ENCODE data around the gene PXMP2.
"Not testable (repeated sequence)": the region's sequence is repeated elsewhere in the genome, so short reads cannot be mapped to it uniquely, and the experiment has no call there.

Gene PXMP2

GRCh38 chr12:132724506-132725241 is 37.3 kb downstream of the PXMP2 start:
- DNase-seq, result no peak

- no peak for DNase-seq
Measured at GRCh38 chr12:132726386-132726785, 39.0 kb downstream of the PXMP2 start.

- no peak for DNase-seq
Measured at GRCh38 chr12:132727091-132727794, 39.9 kb downstream of the PXMP2 start.

- DNase-seq, result no peak
Measured at GRCh38 chr12:132728502-132728901, 41.1 kb downstream of the PXMP2 start.

- DNase-seq, result no peak
Measured at GRCh38 chr12:132729541-132730320, 42.3 kb downstream of the PXMP2 start.

- no peak for DNase-seq
Measured at GRCh38 chr12:132730353-132730752, 43.0 kb downstream of the PXMP2 start.

- DNase-seq, result no peak
Measured at GRCh38 chr12:132731574-132731973, 44.2 kb downstream of the PXMP2 start.

GRCh38 chr12:132734206-132734605 is 46.8 kb downstream of the PXMP2 start:
- no peak for DNase-seq

GRCh38 chr12:132735496-132735895 is 48.1 kb downstream of the PXMP2 start:
- no peak for DNase-seq

GRCh38 chr12:132736378-132736777 is 49.0 kb downstream of the PXMP2 start:
- DNase-seq, result no peak

- no peak for DNase-seq
Measured at GRCh38 chr12:132736913-132737312, 49.5 kb downstream of the PXMP2 start.

- no peak for DNase-seq
Measured at GRCh38 chr12:132739600-132740312, 52.4 kb downstream of the PXMP2 start.

- no peak for DNase-seq
Measured at GRCh38 chr12:132740313-132740646, 52.9 kb downstream of the PXMP2 start.

- no peak for DNase-seq
Measured at GRCh38 chr12:132740652-132741051, 53.3 kb downstream of the PXMP2 start.

- no peak for DNase-seq
Measured at GRCh38 chr12:132741620-132742019, 54.2 kb downstream of the PXMP2 start.

- DNase-seq, result no peak
Measured at GRCh38 chr12:132743831-132744230, 56.4 kb downstream of the PXMP2 start.

GRCh38 chr12:132746613-132747012 is 59.2 kb downstream of the PXMP2 start:
- DNase-seq, result no peak

GRCh38 chr12:132747395-132747794 is 60.0 kb downstream of the PXMP2 start:
- no peak for DNase-seq

GRCh38 chr12:132747896-132748295 is 60.5 kb downstream of the PXMP2 start:
- DNase-seq, result no peak

- no peak for DNase-seq
Measured at GRCh38 chr12:132748319-132748718, 60.9 kb downstream of the PXMP2 start.

GRCh38 chr12:132753670-132754069 is 66.3 kb downstream of the PXMP2 start:
- DNase-seq, result not testable (repeated sequence)

- DNase-seq, result no peak
Measured at GRCh38 chr12:132754160-132754932, 67.0 kb downstream of the PXMP2 start.

Data from KG1 (cell line).